Right lobe of liver (tissue), 4 donors: ENCODE results near the gene TNFRSF14.

Experiments used
- CTCF ChIP-seq, 4 donors: fragments of 200-600 bp in 3 of 4; fragments of 450-650 bp in 1 of 4; IDR thresholded peaks; one replicate each; pipeline versions ENCODE4 v1.5.1 to v1.8.0; 2016 to 2022; ENCODE audit warnings: antibody characterized with exemption in 4 of 4, mild to moderate bottlenecking in 2 of 4
- POLR2A ChIP-seq: fragments of 450-650 bp; IDR thresholded peaks from one replicate; pipeline ENCODE4 v1.6.1; 2017; ENCODE audit warnings: antibody characterized with exemption, mild to moderate bottlenecking
- donor health status: DM: no; HTN: no; CAD: no.
- donor health status: DM: no; HTN: no; CAD: no.
- donor health status: DM: no; HTN: yes; CAD: no.

GRCh38 chr1:2508751-2509150 lies 47.4 kb upstream of the TNFRSF14 start:
- TF ChIP-seq CTCF (IDR thresholded peaks at IDR 0.05) (no peak), POLR2A (no peak)
